SK-N-SH treated with all-trans-retinoic acid at 6 μM for 48 hours (cell line): ENCODE data around the gene MAST4.

ENCODE experiments used
- ATAC-seq: fragments of 200-7000 bp; cut with Tn5 transposase; 3 replicates; pipeline ENCODE4 v1.9.1; 2020; ENCODE audit warnings: mild to moderate bottlenecking, moderate library complexity
- ARNTL ChIP-seq: fragments of 450-650 bp; formaldehyde crosslinking; IDR thresholded peaks from 2 replicates; pipeline ENCODE4 v1.5.0; 2020; ENCODE audit warnings: low read depth, mild to moderate bottlenecking, moderate library complexity, borderline replicate concordance
- CSDC2 ChIP-seq: fragments of 250-450 bp; sonication (Bioruptor Pico); IDR thresholded peaks from 2 replicates; pipeline ENCODE4 v1.5.0; 2020; ENCODE audit warnings: mild to moderate bottlenecking, moderate library complexity
- CSRNP3 ChIP-seq: fragments of 250-450 bp; sonication (Bioruptor Pico); IDR thresholded peaks from 2 replicates; pipeline ENCODE4 v1.5.1; 2021; ENCODE audit warnings: mild to moderate bottlenecking, moderate library complexity
- ESRRG ChIP-seq: fragments of 250-450 bp; sonication (Bioruptor Pico); IDR thresholded peaks from 2 replicates; pipeline ENCODE4 v1.6.1; 2021; ENCODE audit warnings: mild to moderate bottlenecking
- GLIS3 ChIP-seq: fragments of 250-450 bp; sonication (Bioruptor Pico); IDR thresholded peaks from 2 replicates; pipeline ENCODE4 v1.5.0; 2020; ENCODE audit warnings: mild to moderate bottlenecking, moderate library complexity
- ISL1 ChIP-seq: fragments of 250-450 bp; sonication (Bioruptor Pico); IDR thresholded peaks from 2 replicates; pipeline ENCODE4 v2.1.2; 2022; ENCODE audit warnings: mild to moderate bottlenecking, moderate library complexity
- OSR1 ChIP-seq: fragments of 250-450 bp; sonication (Bioruptor Pico); IDR thresholded peaks from 2 replicates; pipeline ENCODE4 v1.8.0; 2022; ENCODE audit warnings: moderate library complexity, mild to moderate bottlenecking, inconsistent platforms
- PATZ1 ChIP-seq: fragments of 250-450 bp; sonication (Bioruptor Pico); IDR thresholded peaks from 2 replicates; pipeline ENCODE4 v1.8.0; 2020; ENCODE audit warnings: mild to moderate bottlenecking, moderate library complexity, borderline replicate concordance
- PPARA ChIP-seq: fragments of 250-450 bp; sonication (Bioruptor Pico); IDR thresholded peaks from 2 replicates; pipeline ENCODE4 v1.5.0; 2020; ENCODE audit warnings: mild to moderate bottlenecking, borderline replicate concordance
- TCF4 ChIP-seq: fragments of 250-450 bp; sonication (Bioruptor Pico); IDR thresholded peaks from 2 replicates; pipeline ENCODE4 v1.8.0; 2021; ENCODE audit warnings: mild to moderate bottlenecking, moderate library complexity, borderline replicate concordance
- TOX ChIP-seq: fragments of 250-450 bp; sonication (Bioruptor Pico); IDR thresholded peaks from 2 replicates; pipeline ENCODE4 v1.8.0; 2021; ENCODE audit warnings: mild to moderate bottlenecking, moderate library complexity, borderline replicate concordance
- ZC3H10 ChIP-seq: fragments of 250-450 bp; sonication (Bioruptor Pico); IDR thresholded peaks from 2 replicates; pipeline ENCODE4 v1.5.1; 2021; ENCODE audit warnings: mild to moderate bottlenecking, moderate library complexity
- ZFP3 ChIP-seq: fragments of 250-450 bp; sonication (Bioruptor Pico); IDR thresholded peaks from 2 replicates; pipeline ENCODE4 v1.5.0; 2020; ENCODE audit warnings: mild to moderate bottlenecking, moderate library complexity
- ZFP30 ChIP-seq: fragments of 450-650 bp; formaldehyde crosslinking; IDR thresholded peaks from 2 replicates; pipeline ENCODE4 v1.5.0; 2022; ENCODE audit warnings: mild to moderate bottlenecking, moderate library complexity
- ZNF565 ChIP-seq: fragments of 450-650 bp; formaldehyde crosslinking; conservative IDR thresholded peaks from 2 replicates; pipeline ENCODE4 v1.5.0; 2020; ENCODE audit warnings: low read depth, mild to moderate bottlenecking, moderate library complexity
- ZNF70 ChIP-seq: fragments of 450-650 bp; formaldehyde crosslinking; IDR thresholded peaks from 2 replicates; pipeline ENCODE4 v1.5.0; 2020; ENCODE audit warnings: mild to moderate bottlenecking, moderate library complexity
- TF ChIP-seq, protein P1 (sequence below): fragments of 250-450 bp; sonication (Bioruptor Pico); IDR thresholded peaks from 2 replicates; pipeline ENCODE4 v1.5.0; 2020; ENCODE audit warnings: mild to moderate bottlenecking, moderate library complexity
- TF ChIP-seq, protein P2 (sequence below): fragments of 250-450 bp; sonication (Bioruptor Pico); IDR thresholded peaks from 2 replicates; pipeline ENCODE4 v1.8.0; 2021; ENCODE audit warnings: low read depth, mild to moderate bottlenecking, moderate library complexity, borderline replicate concordance
- TF ChIP-seq, protein P3 (sequence below): fragments of 250-450 bp; sonication (Bioruptor Pico); IDR thresholded peaks from 2 replicates; pipeline ENCODE4 v1.5.1; 2020; ENCODE audit warnings: low read depth, mild to moderate bottlenecking, moderate library complexity

The MAST4 gene

GRCh38 chr5:66637994-66638393 lies 41.8 kb downstream of the MAST4 start:
- no peak for ATAC-seq
- TF ChIP-seq ZFP30: no peak
- TF ChIP-seq ZNF565 (CRISPR knock-in tag): no peak
- TF ChIP-seq, protein P1, sequence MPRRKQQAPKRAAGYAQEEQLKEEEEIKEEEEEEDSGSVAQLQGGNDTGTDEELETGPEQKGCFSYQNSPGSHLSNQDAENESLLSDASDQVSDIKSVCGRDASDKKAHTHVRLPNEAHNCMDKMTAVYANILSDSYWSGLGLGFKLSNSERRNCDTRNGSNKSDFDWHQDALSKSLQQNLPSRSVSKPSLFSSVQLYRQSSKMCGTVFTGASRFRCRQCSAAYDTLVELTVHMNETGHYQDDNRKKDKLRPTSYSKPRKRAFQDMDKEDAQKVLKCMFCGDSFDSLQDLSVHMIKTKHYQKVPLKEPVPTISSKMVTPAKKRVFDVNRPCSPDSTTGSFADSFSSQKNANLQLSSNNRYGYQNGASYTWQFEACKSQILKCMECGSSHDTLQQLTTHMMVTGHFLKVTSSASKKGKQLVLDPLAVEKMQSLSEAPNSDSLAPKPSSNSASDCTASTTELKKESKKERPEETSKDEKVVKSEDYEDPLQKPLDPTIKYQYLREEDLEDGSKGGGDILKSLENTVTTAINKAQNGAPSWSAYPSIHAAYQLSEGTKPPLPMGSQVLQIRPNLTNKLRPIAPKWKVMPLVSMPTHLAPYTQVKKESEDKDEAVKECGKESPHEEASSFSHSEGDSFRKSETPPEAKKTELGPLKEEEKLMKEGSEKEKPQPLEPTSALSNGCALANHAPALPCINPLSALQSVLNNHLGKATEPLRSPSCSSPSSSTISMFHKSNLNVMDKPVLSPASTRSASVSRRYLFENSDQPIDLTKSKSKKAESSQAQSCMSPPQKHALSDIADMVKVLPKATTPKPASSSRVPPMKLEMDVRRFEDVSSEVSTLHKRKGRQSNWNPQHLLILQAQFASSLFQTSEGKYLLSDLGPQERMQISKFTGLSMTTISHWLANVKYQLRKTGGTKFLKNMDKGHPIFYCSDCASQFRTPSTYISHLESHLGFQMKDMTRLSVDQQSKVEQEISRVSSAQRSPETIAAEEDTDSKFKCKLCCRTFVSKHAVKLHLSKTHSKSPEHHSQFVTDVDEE (CRISPR knock-in tag): no peak
- no peak for TF ChIP-seq CSRNP3 (CRISPR knock-in tag)
- no peak for TF ChIP-seq PATZ1 (CRISPR knock-in tag)
- no peak for TF ChIP-seq OSR1 (CRISPR knock-in tag)
- TF ChIP-seq ARNTL (CRISPR knock-in tag): no peak
- TF ChIP-seq ISL1 (CRISPR knock-in tag): no peak
- TF ChIP-seq, protein P2, sequence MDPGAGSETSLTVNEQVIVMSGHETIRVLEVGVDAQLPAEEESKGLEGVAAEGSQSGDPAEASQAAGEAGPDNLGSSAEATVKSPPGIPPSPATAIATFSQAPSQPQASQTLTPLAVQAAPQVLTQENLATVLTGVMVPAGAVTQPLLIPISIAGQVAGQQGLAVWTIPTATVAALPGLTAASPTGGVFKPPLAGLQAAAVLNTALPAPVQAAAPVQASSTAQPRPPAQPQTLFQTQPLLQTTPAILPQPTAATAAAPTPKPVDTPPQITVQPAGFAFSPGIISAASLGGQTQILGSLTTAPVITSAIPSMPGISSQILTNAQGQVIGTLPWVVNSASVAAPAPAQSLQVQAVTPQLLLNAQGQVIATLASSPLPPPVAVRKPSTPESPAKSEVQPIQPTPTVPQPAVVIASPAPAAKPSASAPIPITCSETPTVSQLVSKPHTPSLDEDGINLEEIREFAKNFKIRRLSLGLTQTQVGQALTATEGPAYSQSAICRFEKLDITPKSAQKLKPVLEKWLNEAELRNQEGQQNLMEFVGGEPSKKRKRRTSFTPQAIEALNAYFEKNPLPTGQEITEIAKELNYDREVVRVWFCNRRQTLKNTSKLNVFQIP (CRISPR knock-in tag): no peak
- no peak for TF ChIP-seq ZC3H10 (CRISPR knock-in tag)
- TF ChIP-seq, all 23 proteins: peak for 0

DNA sequence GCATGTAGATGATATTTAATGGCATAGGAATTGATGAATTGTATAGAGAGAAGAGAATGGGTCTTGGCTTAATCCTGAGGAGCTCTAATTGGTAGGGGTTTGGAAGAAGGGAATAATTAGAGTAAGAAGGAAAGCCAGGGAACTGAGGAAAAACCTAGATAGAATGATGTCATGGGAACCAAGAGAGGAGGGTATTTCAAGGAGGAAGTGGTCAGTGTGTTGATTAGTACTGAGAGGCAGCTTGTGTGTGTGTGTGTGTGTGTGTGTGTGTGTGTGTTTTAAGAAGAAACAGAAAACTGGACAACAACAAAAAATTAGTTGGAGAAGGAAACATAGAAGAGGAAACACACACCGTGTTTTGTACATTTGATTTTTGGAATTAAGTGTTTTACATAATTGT lies 42.8 kb downstream of the MAST4 start:
- no peak for TF ChIP-seq ISL1 (CRISPR knock-in tag)
- TF ChIP-seq GLIS3: no peak
- TF ChIP-seq, protein P3, sequence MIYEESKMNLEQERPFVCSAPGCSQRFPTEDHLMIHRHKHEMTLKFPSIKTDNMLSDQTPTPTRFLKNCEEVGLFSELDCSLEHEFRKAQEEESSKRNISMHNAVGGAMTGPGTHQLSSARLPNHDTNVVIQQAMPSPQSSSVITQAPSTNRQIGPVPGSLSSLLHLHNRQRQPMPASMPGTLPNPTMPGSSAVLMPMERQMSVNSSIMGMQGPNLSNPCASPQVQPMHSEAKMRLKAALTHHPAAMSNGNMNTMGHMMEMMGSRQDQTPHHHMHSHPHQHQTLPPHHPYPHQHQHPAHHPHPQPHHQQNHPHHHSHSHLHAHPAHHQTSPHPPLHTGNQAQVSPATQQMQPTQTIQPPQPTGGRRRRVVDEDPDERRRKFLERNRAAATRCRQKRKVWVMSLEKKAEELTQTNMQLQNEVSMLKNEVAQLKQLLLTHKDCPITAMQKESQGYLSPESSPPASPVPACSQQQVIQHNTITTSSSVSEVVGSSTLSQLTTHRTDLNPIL (CRISPR knock-in tag): no peak
- TF ChIP-seq PATZ1 (CRISPR knock-in tag): no peak
- TF ChIP-seq OSR1 (CRISPR knock-in tag): no peak
- no peak for TF ChIP-seq ZNF70 (CRISPR knock-in tag)
- TF ChIP-seq ARNTL (CRISPR knock-in tag): no peak
- no peak for TF ChIP-seq ZNF565 (CRISPR knock-in tag)
- TF ChIP-seq ZFP30: no peak
- TF ChIP-seq ESRRG: no peak
- no peak for TF ChIP-seq ZC3H10 (CRISPR knock-in tag)
- no peak for TF ChIP-seq PPARA (CRISPR knock-in tag)
- no peak for TF ChIP-seq CSDC2 (CRISPR knock-in tag)
- no peak for TF ChIP-seq TOX (CRISPR knock-in tag)
- TF ChIP-seq, protein P2 (CRISPR knock-in tag): no peak
- TF ChIP-seq CSRNP3 (CRISPR knock-in tag): no peak
- TF ChIP-seq TCF4 (CRISPR knock-in tag): no peak
- no peak for TF ChIP-seq ZFP3 (CRISPR knock-in tag)
- ATAC-seq: no peak
